Endothelial cell (in vitro differentiated cells): ENCODE results near the gene UBE2M. TPM values are rescaled to one million over a fixed set of nuclear protein-coding genes. Genes with fewer than 3 reads are reported as not detected.

Experiments used
- DNase-seq: peaks from one replicate; pipeline ENCODE4 v3.0.0; 2021; ENCODE audit warnings: low spot score
- H3K27ac Mint-ChIP-seq: one replicate; pipeline ENCODE4 v1.8.0; 2021; ENCODE audit warnings: mixed read lengths, inconsistent platforms; ENCODE audit not compliant: unreplicated experiment
- H3K27me3 Mint-ChIP-seq: one replicate; pipeline ENCODE4 v1.8.0; 2021; ENCODE audit warnings: mild to moderate bottlenecking, moderate library complexity, mixed read lengths, inconsistent platforms; ENCODE audit not compliant: unreplicated experiment
- H3K36me3 Mint-ChIP-seq: one replicate; pipeline ENCODE4 v1.8.0; 2021; ENCODE audit warnings: mild to moderate bottlenecking, low read depth, mixed read lengths, inconsistent platforms; ENCODE audit not compliant: unreplicated experiment
- H3K4me1 Mint-ChIP-seq: one replicate; pipeline ENCODE4 v1.8.0; 2021; ENCODE audit warnings: mild to moderate bottlenecking, mixed read lengths, inconsistent platforms; ENCODE audit not compliant: unreplicated experiment
- H3K4me3 Mint-ChIP-seq: one replicate; pipeline ENCODE4 v1.8.0; 2021; ENCODE audit warnings: mild to moderate bottlenecking, mixed read lengths, inconsistent platforms; ENCODE audit not compliant: unreplicated experiment
- H3K9me3 Mint-ChIP-seq: one replicate; pipeline ENCODE4 v1.8.0; 2021; ENCODE audit warnings: mixed read lengths, inconsistent platforms; ENCODE audit not compliant: unreplicated experiment
- CTCF ChIP-seq: fragments of 200-600 bp; sonication (generic); IDR thresholded peaks from one replicate; pipeline ENCODE4 v1.5.0; 2021; ENCODE audit warnings: antibody characterized with exemption; ENCODE audit not compliant: unreplicated experiment
- total RNA-seq: library from RNA; stranded (reverse); fragmentation: NEBNext Ultra II Directional; extraction: Animal tissue kit (Norgen Biotek cat#: 25700); gene quantifications from one replicate; pipeline ENCODE4 v1.2.1, GENCODE V29; 2021; ENCODE audit not compliant: unreplicated experiment

The UBE2M gene
- total RNA-seq, 1 donor from 2014 or later = 81.6 TPM

GRCh38 chr19:58538257-58539168 is 19.9 kb downstream of the UBE2M start:
- Mint-ChIP-seq H3K27me3 (peaks cover 8% of the 10 kb centered on the region), H3K9me3 (no peaks in the 10 kb centered on the region), H3K36me3 (no peaks in the 10 kb centered on the region), H3K4me1 (peaks cover 2% of the 10 kb centered on the region), H3K4me3 (peak overlapping the region; percentile 65), H3K27ac (peak overlapping the region; percentile 93)
- TF ChIP-seq CTCF = no peak
- peak; percentile 78 for DNase-seq

- no peak for DNase-seq
- H3K9me3 Mint-ChIP-seq = no peaks in the 10 kb centered on the region
- peak overlapping the region; percentile 57 for H3K27ac Mint-ChIP-seq
Measured at GRCh38 chr19:58536852-58537798, 21.3 kb downstream of the UBE2M start.

DNA sequence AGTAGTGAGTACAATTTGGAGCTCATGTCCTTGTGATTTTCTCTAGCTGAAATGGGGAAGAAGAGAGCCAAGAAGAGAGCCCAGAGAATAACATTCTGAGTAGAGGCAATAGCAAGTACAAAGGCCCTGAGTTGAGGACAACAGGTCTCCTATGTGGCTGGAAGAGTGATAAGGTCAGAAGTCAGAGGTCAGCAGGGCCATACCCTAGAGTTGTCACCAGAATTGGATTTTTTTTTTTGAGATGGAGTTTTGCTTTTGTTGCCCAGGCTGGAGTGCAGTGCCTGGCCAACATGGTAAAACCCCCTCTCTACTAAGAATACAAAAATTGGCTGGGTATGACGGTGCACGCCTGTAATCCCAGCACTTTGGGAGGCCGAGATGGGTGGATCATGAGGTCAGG is 22.6 kb downstream of the UBE2M start:
- Mint-ChIP-seq H3K4me1 (peaks cover 2% of the 10 kb centered on the region), H3K27ac (no peak overlapping the region), H3K9me3 (no peaks in the 10 kb centered on the region), H3K36me3 (no peaks in the 10 kb centered on the region), H3K4me3 (no peak overlapping the region), H3K27me3 (peaks cover 6% of the 10 kb centered on the region)
- DNase-seq = no peak
- no peak for TF ChIP-seq CTCF

More at GRCh38 chr19:58536852-58537798, 21.3 kb downstream of the UBE2M start:
- TF ChIP-seq CTCF = no peak
- Mint-ChIP-seq H3K4me1 (peaks cover 2% of the 10 kb centered on the region), H3K4me3 (no peak overlapping the region), H3K27me3 (peaks cover 6% of the 10 kb centered on the region), H3K36me3 (no peaks in the 10 kb centered on the region)

DNA sequence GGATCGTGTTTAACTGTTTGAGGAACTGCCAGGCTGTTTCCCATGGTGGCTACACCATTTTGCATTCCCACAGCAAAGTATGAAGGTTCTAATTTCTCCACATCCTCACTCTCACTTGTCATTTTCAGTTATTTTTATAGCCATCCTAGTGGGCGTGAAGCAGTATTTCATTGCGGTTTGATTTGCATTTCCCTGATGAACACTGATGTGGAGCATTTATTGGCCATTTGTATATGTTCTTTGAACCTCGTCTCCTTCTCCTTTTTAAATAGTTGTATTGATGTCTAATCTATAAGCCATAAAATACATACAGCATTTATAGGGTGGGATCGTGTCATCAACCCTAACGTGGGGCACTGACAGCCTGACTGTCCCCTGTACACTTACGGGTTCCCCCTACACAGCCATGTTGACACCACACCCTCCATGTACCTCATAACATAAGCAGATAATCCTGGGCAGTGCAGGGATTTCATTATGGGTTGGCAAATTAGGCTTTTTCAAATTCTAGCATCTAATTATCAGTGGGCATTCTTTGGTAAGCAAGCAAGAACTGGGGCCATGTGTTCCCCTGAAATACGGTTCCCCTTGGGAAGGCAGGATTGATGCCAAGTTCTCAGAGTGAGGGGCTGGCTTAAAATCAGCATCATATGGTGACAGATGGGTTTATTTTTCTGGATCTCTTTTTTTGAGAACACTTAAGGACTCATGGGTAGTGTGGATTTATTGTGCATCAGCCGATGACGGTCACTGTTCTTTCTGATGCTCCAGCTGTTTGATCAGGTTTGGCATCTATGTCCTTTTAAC is 27.2 kb downstream of the UBE2M start:
- no peaks in the 10 kb centered on the region for H3K36me3 Mint-ChIP-seq
- H3K4me1 Mint-ChIP-seq = no peaks in the 10 kb centered on the region
- no peak overlapping the region for H3K27ac Mint-ChIP-seq
- H3K4me3 Mint-ChIP-seq = no peak overlapping the region
- DNase-seq = no peak
- TF ChIP-seq CTCF = no peak
- H3K27me3 Mint-ChIP-seq = peaks cover 9% of the 10 kb centered on the region
- H3K9me3 Mint-ChIP-seq = no peaks in the 10 kb centered on the region
